HepG2 (cell line): ENCODE measurements around the gene OCSTAMP. TPM values are rescaled to one million over a fixed set of nuclear protein-coding genes. Genes with fewer than 3 reads are reported as not detected.

Experiments
- ATAC-seq: fragments of 200-7000 bp; cut with Tn5 transposase; 3 replicates; pipeline ENCODE4 v1.9.1; 2020; ENCODE audit warnings: mild to moderate bottlenecking, moderate library complexity
- BruUV-seq: library from RNA; stranded (reverse); fragments of 400-500 nt; replicated peaks from 2 replicates; lab custom pipeline; 2021; lab: Mats Ljungman, UMichigan
- CTCF ChIA-PET: fragments of 300-600 bp; formaldehyde crosslinking; extraction: SDS; loops from one replicate; lab custom pipeline; 2021; ENCODE audit warnings: low total read pairs, inconsistent platforms, low intra/inter-chr PET ratio; lab: Yijun Ruan, JAX
- POLR2A ChIA-PET: fragments of 350-600 bp; sonication (Branson Sonifier 250); formaldehyde crosslinking; loops from one replicate; lab custom pipeline; 2020; ENCODE audit warnings: antibody characterized with exemption, inconsistent platforms; lab: Yijun Ruan, JAX
- DNase-seq: peaks from one replicate; pipeline ENCODE4 v3.0.0-alpha.2; 2015; ENCODE audit warnings: low spot score
- FAIRE-seq: peaks from 3 replicates; lab custom pipeline; 2011; peaks lifted over from hg19 to GRCh38; lab: Jason Lieb, UNC
- H2AFZ ChIP-seq: one replicate; pipeline ENCODE4 v1.6.1; 2011; ENCODE audit warnings: low read length, inconsistent platforms
- H3K27ac ChIP-seq: fragments of 300-600 bp; 3 replicates; pipeline ENCODE4 v1.8.0; 2011; ENCODE audit warnings: mixed run types, mild to moderate bottlenecking, mixed read lengths, low read length, inconsistent platforms; ENCODE audit not compliant: insufficient read depth; ENCODE audit errors: extremely low read length
- H3K27me3 ChIP-seq, 2 experiments: fragments of 200-600 bp in 1 of 2; 2 replicates in 1 of 2; 3 replicates in 1 of 2; pipeline versions ENCODE4 v1.6.0 to v1.8.0; 2011; ENCODE audit warnings: low read length in 2 of 2, mild to moderate bottlenecking in 2 of 2, moderate library complexity in 2 of 2, inconsistent platforms in 1 of 2; ENCODE audit not compliant: insufficient read depth in 2 of 2, control insufficient read depth in 1 of 2
- H3K36me3 ChIP-seq, 2 experiments: fragments of 200-600 bp in 1 of 2; replicated peaks in 1 of 2; 2 replicates in 1 of 2; 3 replicates in 1 of 2; pipeline versions ENCODE4 v1.5.1 to v1.8.0; 2011; ENCODE audit warnings: low read length in 2 of 2, inconsistent platforms in 1 of 2; ENCODE audit not compliant: insufficient read depth in 2 of 2, control insufficient read depth in 1 of 2
- H3K4me1 ChIP-seq: 2 replicates; pipeline ENCODE4 v1.5.1; 2012; ENCODE audit warnings: low read length, inconsistent platforms; ENCODE audit not compliant: insufficient read depth
- H3K4me2 ChIP-seq: 2 replicates; pipeline ENCODE4 v1.6.0; 2011; ENCODE audit warnings: low read depth, low read length, inconsistent platforms
- H3K4me3 ChIP-seq, 3 experiments: fragments of 200-600 bp in 1 of 3; sonication (generic), shearing (Covaris generic) in 1 of 3; replicated peaks in 1 of 3; 2 replicates each; pipeline ENCODE4 v1.5.1; 2011 to 2016; ENCODE audit warnings: low read length in 3 of 3, inconsistent platforms in 2 of 3, low read depth in 2 of 3, mild to moderate bottlenecking in 2 of 3, control low read depth in 1 of 3, mixed read lengths in 1 of 3; ENCODE audit not compliant: insufficient read depth in 1 of 3
- H3K79me2 ChIP-seq: one replicate; pipeline ENCODE4 v1.6.1; 2011; ENCODE audit warnings: low read length, inconsistent platforms; ENCODE audit not compliant: insufficient read depth
- H3K9ac ChIP-seq: 2 replicates; pipeline ENCODE4 v1.6.0; 2011; ENCODE audit warnings: mild to moderate bottlenecking, low read depth, low read length, inconsistent platforms; ENCODE audit not compliant: insufficient read depth
- H3K9me3 ChIP-seq: 2 replicates; pipeline ENCODE4 v1.5.1; 2012; ENCODE audit warnings: mild to moderate bottlenecking, low read length
- H4K20me1 ChIP-seq: 2 replicates; pipeline ENCODE4 v1.6.0; 2011; ENCODE audit warnings: inconsistent platforms, mild to moderate bottlenecking, low read length, moderate library complexity; ENCODE audit not compliant: insufficient read depth
- HMG20A ChIP-seq: IDR thresholded peaks from 2 replicates; pipeline ENCODE4 v1.6.1; 2016; ENCODE audit warnings: borderline replicate concordance
- PHF21A ChIP-seq: sonication (generic); formaldehyde crosslinking; IDR thresholded peaks from 2 replicates; pipeline ENCODE4 v1.5.0; 2020; ENCODE audit warnings: mild to moderate bottlenecking, missing genetic modification reagents
- ZFX ChIP-seq: sonication (generic); formaldehyde crosslinking; IDR thresholded peaks from 2 replicates; pipeline ENCODE4 v1.4.0; 2020; ENCODE audit warnings: mild to moderate bottlenecking, low read depth, missing genetic modification reagents, moderate library complexity
- ZMYM3 ChIP-seq: sonication (generic); formaldehyde crosslinking; IDR thresholded peaks from 2 replicates; pipeline ENCODE4 v1.5.1; 2020; ENCODE audit warnings: mild to moderate bottlenecking, missing genetic modification reagents
- ZSCAN25 ChIP-seq: sonication (generic); formaldehyde crosslinking; IDR thresholded peaks from 2 replicates; pipeline ENCODE4 v1.8.0; 2022; ENCODE audit warnings: mild to moderate bottlenecking, missing genetic modification reagents
- WGBS: methylation state at CpG from one replicate; pipeline ENCODE4 v1.1.6; 2017; ENCODE audit warnings: low lambda C conversion rate; 5-methylcytosine and 5-hydroxymethylcytosine counted together
- in situ Hi-C: cut with HindIII; loops from 2 replicates; pipeline ENCODE4 v1.10.0; 2017; ENCODE audit warnings: low pct_unique_long_range_greater_than_20kb; ENCODE audit not compliant: extremely low pct_ligation_motif_present
- intact Hi-C: fragments of 100-400 bp; cut with micrococcal nuclease; formaldehyde crosslinking; loops from one replicate; pipeline ENCODE4 v1.10.0; 2022; ENCODE audit not compliant: unreplicated experiment
- polyA plus RNA-seq, 8 experiments: library from polyadenylated mRNA; depleted of rRNA in 3 of 8; stranded (reverse) in 7 of 8; unstranded in 1 of 8; fragments of >200 nt; fragmentation: Illumina TruSeq in 4 of 8; extraction: Trizol in 4 of 8; gene quantifications; 2 replicates each; pipeline versions ENCODE4 v1.2.1 to v1.2.3, GENCODE V29; 2011 to 2016; ENCODE audit warnings: low read depth in 4 of 8, missing spikeins in 1 of 8, mixed read lengths in 1 of 8; ENCODE audit not compliant: insufficient read depth in 1 of 8
- total RNA-seq, 5 experiments: library from RNA; depleted of rRNA; stranded (reverse); fragments of >200 nt; fragmentation: Illumina TruSeq; extraction: Trizol; gene quantifications; 2 replicates each; pipeline ENCODE4 v1.2.3, GENCODE V29; 2016; ENCODE audit warnings: low read depth in 1 of 5
- TF ChIP-seq, protein P1 (sequence below): sonication (generic); formaldehyde crosslinking; conservative IDR thresholded peaks from 2 replicates; pipeline ENCODE4 v1.8.1; 2023; ENCODE audit warnings: missing genetic modification reagents
- TF ChIP-seq, protein P2 (sequence below), 2 experiments: fragments of 450-650 bp in 1 of 2; sonication (generic) in 1 of 2; formaldehyde crosslinking in 1 of 2; IDR thresholded peaks; 2 replicates each; pipeline versions ENCODE4 v1.6.1 to v1.8.0; 2016 to 2022; ENCODE audit warnings: antibody characterized with exemption in 1 of 2, mild to moderate bottlenecking in 1 of 2, missing genetic modification reagents in 1 of 2

The OCSTAMP gene
- total and polyA plus RNA-seq, 2 of the 13 experiments (the other 11 are each of a cell fraction or from before 2014, with no cell fraction given): not detected

- TF ChIP-seq, protein P1, sequence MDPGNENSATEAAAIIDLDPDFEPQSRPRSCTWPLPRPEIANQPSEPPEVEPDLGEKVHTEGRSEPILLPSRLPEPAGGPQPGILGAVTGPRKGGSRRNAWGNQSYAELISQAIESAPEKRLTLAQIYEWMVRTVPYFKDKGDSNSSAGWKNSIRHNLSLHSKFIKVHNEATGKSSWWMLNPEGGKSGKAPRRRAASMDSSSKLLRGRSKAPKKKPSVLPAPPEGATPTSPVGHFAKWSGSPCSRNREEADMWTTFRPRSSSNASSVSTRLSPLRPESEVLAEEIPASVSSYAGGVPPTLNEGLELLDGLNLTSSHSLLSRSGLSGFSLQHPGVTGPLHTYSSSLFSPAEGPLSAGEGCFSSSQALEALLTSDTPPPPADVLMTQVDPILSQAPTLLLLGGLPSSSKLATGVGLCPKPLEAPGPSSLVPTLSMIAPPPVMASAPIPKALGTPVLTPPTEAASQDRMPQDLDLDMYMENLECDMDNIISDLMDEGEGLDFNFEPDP (CRISPR knock-in tag): 0 out of 2 replicates have a peak, but pooled peaks have one; percentile 53
- peak; percentile 56 for TF ChIP-seq ZMYM3 (CRISPR knock-in tag)
Observed at GRCh38 chr20:46552460-46553420, 2.3 kb upstream of the OCSTAMP start (continued).

DNA sequence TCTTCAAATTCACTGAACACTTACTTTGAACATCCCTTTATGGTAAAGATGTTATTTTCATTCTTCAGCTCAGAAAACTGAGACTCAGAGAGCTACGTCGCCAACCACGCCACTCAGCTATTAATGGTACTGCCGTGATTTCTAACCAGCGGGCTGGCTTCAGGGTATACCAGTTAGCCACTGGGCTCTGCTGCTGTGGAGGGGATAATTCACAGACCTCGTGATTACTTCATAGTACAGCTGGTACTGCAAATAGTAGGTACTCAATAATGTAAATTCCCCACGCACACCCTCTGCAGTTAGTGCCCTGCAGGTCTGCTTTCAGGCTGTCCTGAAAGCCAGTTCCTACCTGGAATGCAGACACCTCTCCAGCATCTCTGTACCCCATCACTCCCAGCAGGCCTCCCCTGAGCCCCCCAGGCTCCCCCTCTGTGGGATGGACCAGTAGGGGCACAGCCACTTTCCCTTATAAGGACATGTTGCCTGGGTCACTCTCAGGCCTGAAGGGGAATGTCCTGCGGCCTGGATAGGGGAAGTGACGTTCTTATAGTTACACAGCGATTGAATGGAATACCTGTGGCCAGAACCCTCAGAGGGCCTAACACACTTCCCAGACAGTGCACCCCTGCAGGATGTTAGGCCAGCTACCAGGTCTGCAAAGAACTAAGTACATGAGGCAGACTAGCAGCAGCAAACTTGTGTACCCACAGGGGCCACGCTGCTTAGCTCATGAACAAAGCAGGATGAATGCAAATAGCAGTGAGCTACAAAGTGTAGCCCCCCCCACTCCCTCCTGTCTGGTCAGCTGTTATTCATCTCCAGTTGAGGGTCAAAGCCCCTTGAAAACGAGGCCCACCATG is 1.3 kb upstream of the OCSTAMP start:
- H4K20me1 ChIP-seq: no peaks in the 10 kb centered on the region
- peak; percentile 55 for DNase-seq
- H3K36me3 ChIP-seq: no peaks in the 10 kb centered on the region
- H3K4me3 ChIP-seq: no peak overlapping the region
- ChIA-PET POLR2A (interaction anchor here (0.6 to 2.1 kb wide), 3 partner anchors 13 to 138 kb away, joined by 4 read pairs; no protein-coding TSS in a partner anchor), CTCF (no interaction called here)
- H2AFZ ChIP-seq: no peak overlapping the region
- H3K79me2 ChIP-seq: no peaks in the 10 kb centered on the region
- peak; percentile 8 for FAIRE-seq
- 38% methylated on average over 12 of the region's 12 CpGs for WGBS
- peaks cover 40% of the 10 kb centered on the region for H3K4me1 ChIP-seq
- peak overlapping the region; percentile 22; the same call in 1 of the 2 replicates for H3K4me2 ChIP-seq
- in situ Hi-C loops (no loop called here), intact Hi-C loops (no loop called here)
- no peaks in the 10 kb centered on the region for H3K9me3 ChIP-seq
- H3K27me3 ChIP-seq: peaks cover 5 to 18% of the 10 kb centered on the region in 2 experiments; a peak in 3 of 5 replicates
- no TSS peak for BruUV-seq
- H3K27ac ChIP-seq: no peak overlapping the region
- no peak overlapping the region for H3K9ac ChIP-seq
- peak; percentile 52 for ATAC-seq
- 0 out of 2 replicates have a peak, but pooled peaks have one; percentile 25 for TF ChIP-seq ZSCAN25 (CRISPR knock-in tag)
- TF ChIP-seq PHF21A (CRISPR knock-in tag): peak; percentile 27; the same call in 1 of the 2 replicates
- TF ChIP-seq ZFX (CRISPR knock-in tag): 0 out of 2 replicates have a peak, but pooled peaks have one; percentile 28
- TF ChIP-seq, protein P2, sequence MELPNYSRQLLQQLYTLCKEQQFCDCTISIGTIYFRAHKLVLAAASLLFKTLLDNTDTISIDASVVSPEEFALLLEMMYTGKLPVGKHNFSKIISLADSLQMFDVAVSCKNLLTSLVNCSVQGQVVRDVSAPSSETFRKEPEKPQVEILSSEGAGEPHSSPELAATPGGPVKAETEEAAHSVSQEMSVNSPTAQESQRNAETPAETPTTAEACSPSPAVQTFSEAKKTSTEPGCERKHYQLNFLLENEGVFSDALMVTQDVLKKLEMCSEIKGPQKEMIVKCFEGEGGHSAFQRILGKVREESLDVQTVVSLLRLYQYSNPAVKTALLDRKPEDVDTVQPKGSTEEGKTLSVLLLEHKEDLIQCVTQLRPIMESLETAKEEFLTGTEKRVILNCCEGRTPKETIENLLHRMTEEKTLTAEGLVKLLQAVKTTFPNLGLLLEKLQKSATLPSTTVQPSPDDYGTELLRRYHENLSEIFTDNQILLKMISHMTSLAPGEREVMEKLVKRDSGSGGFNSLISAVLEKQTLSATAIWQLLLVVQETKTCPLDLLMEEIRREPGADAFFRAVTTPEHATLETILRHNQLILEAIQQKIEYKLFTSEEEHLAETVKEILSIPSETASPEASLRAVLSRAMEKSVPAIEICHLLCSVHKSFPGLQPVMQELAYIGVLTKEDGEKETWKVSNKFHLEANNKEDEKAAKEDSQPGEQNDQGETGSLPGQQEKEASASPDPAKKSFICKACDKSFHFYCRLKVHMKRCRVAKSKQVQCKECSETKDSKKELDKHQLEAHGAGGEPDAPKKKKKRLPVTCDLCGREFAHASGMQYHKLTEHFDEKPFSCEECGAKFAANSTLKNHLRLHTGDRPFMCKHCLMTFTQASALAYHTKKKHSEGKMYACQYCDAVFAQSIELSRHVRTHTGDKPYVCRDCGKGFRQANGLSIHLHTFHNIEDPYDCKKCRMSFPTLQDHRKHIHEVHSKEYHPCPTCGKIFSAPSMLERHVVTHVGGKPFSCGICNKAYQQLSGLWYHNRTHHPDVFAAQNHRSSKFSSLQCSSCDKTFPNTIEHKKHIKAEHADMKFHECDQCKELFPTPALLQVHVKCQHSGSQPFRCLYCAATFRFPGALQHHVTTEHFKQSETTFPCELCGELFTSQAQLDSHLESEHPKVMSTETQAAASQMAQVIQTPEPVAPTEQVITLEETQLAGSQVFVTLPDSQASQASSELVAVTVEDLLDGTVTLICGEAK (IDR thresholded peaks at IDR 0.05): no peak
- TF ChIP-seq, protein P2 (CRISPR knock-in tag; IDR thresholded peaks at IDR 0.05): 0 out of 2 replicates have a peak, but pooled peaks have one; percentile 12
- no peak for TF ChIP-seq HMG20A (CRISPR knock-in tag)
